Pons (tissue), 1 donor: ENCODE data around the gene CSF3R.
A peak's percentile ranks its signal among the peaks of the same experiment; 100 is the strongest.

Experiments
- DNase-seq: peaks from one replicate; pipeline ENCODE4 v3.0.0-alpha.2; 2016; ENCODE audit warnings: low spot score

Gene CSF3R

GRCh38 chr1:36457691-36458090, 25.0 kb downstream of the CSF3R start:
- DNase-seq, result no peak

GRCh38 chr1:36456391-36456928, 26.3 kb downstream of the CSF3R start:
- no peak for DNase-seq

GRCh38 chr1:36455386-36455785, 27.3 kb downstream of the CSF3R start:
- no peak for DNase-seq

- no peak for DNase-seq
These were observed 28.9 kb downstream of the CSF3R start for GRCh38 chr1:36453600-36454388.

GRCh38 chr1:36453051-36453450, 29.7 kb downstream of the CSF3R start:
- DNase-seq, result no peak

GRCh38 chr1:36450919-36451305, 31.8 kb downstream of the CSF3R start:
- no peak for DNase-seq

GRCh38 chr1:36450270-36450918, 32.3 kb downstream of the CSF3R start, which contains the start of gene OSCP1:
OSCP1 (minus strand) TSS chr1:36450451; CDS start chr1:36450369, 82 bp downstream.
- peak; percentile 95 for DNase-seq

- no peak for DNase-seq
These were observed 34.1 kb downstream of the CSF3R start for GRCh38 chr1:36448530-36449056.

GRCh38 chr1:36447450-36447849, 35.3 kb downstream of the CSF3R start:
- DNase-seq, result no peak

GRCh38 chr1:36446746-36447145, 36.0 kb downstream of the CSF3R start:
- DNase-seq, result no peak

- DNase-seq, result peak; percentile 28
These were observed 36.4 kb downstream of the CSF3R start for GRCh38 chr1:36446271-36446670.

GRCh38 chr1:36443297-36443696, 39.4 kb downstream of the CSF3R start:
- no peak for DNase-seq

- DNase-seq, result no peak
These were observed 40.4 kb downstream of the CSF3R start for GRCh38 chr1:36442337-36442736.

- DNase-seq, result no peak
These were observed 42.1 kb downstream of the CSF3R start for GRCh38 chr1:36440646-36441045.

- DNase-seq, result no peak
These were observed 42.7 kb downstream of the CSF3R start for GRCh38 chr1:36440044-36440443.

- DNase-seq, result no peak
These were observed 44.0 kb downstream of the CSF3R start for GRCh38 chr1:36438715-36439114.

GRCh38 chr1:36436821-36437220, 45.9 kb downstream of the CSF3R start:
- DNase-seq, result no peak

- DNase-seq, result no peak
These were observed 49.6 kb downstream of the CSF3R start for GRCh38 chr1:36433102-36433501.

GRCh38 chr1:36432616-36433015, 50.1 kb downstream of the CSF3R start:
- no peak for DNase-seq

- no peak for DNase-seq
These were observed 56.9 kb downstream of the CSF3R start for GRCh38 chr1:36425791-36426190.

- DNase-seq, result no peak
These were observed 61.1 kb downstream of the CSF3R start for GRCh38 chr1:36421649-36422048.

GRCh38 chr1:36420836-36421317, 61.8 kb downstream of the CSF3R start:
- DNase-seq, result peak; percentile 86

- no peak for DNase-seq
These were observed 62.3 kb downstream of the CSF3R start for GRCh38 chr1:36420409-36420808.
